ENCODE data around the gene CTCFL.
A peak's percentile ranks its signal among the peaks of the same experiment; 100 is the strongest.
"Not testable (repeated sequence)": the region's sequence is repeated elsewhere in the genome, so short reads cannot be mapped to it uniquely, and the experiment has no call there.

CTCFL gene

DNA sequence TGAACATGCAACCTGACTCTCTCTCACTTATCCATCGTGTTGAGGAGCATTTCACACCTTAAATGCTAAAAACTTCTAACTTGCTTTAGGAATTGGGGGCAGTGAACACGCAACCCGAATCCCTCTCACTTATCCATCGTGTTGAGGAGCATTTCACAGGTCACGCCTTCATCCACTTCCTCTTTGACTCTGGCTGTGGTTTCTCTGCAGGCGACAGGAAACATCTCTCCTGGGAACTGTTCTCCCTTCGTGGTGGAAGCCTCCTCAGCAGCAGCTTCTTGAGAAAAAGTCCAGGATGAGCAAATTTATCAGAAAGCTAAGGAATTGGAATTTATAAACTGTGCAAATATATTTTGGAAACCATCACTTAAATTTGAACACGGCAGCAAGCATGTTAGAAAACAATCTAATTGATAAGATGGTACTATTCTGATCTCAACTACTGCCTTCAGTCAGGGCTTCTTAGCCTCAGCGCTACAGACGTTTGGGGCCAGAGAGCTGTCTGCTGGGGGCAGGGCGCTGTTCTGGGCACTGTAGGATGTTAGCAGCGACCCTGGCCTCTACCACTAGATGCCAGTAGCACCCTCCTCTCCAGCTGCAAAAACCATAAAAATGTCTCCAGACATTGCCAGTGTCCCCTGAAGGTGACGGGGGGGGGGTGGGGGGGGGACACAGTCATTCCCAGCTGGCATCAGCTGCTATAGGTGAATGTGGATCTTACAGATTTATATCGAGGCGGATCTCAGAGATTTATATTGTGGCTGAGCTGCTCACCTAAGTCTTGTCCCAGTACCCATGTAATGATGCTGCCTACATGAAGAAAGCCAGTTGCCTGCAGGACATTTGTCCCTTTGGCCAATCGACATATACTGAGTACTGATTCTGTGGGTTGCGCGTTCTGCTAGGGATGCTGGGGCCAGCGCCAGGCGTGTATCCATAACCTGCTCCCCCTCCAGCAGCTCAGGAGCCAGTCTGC is 26.2 kb downstream of the CTCFL start:
- H3K4me3 ChIP-seq (ENCODE audit: low read depth, low read length) = no peak overlapping the region
- in situ Hi-C loops (cut with HindIII; ENCODE audit: low sequenced_read_pairs) = no loop called here
- DNase-seq (ENCODE audit: low read depth) = no peak
- TF ChIP-seq, protein P1, sequence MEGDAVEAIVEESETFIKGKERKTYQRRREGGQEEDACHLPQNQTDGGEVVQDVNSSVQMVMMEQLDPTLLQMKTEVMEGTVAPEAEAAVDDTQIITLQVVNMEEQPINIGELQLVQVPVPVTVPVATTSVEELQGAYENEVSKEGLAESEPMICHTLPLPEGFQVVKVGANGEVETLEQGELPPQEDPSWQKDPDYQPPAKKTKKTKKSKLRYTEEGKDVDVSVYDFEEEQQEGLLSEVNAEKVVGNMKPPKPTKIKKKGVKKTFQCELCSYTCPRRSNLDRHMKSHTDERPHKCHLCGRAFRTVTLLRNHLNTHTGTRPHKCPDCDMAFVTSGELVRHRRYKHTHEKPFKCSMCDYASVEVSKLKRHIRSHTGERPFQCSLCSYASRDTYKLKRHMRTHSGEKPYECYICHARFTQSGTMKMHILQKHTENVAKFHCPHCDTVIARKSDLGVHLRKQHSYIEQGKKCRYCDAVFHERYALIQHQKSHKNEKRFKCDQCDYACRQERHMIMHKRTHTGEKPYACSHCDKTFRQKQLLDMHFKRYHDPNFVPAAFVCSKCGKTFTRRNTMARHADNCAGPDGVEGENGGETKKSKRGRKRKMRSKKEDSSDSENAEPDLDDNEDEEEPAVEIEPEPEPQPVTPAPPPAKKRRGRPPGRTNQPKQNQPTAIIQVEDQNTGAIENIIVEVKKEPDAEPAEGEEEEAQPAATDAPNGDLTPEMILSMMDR (IDR thresholded peaks at IDR 0.05; ENCODE audit: low read depth, low read length, missing control alignments) = peak; percentile 45

DNA sequence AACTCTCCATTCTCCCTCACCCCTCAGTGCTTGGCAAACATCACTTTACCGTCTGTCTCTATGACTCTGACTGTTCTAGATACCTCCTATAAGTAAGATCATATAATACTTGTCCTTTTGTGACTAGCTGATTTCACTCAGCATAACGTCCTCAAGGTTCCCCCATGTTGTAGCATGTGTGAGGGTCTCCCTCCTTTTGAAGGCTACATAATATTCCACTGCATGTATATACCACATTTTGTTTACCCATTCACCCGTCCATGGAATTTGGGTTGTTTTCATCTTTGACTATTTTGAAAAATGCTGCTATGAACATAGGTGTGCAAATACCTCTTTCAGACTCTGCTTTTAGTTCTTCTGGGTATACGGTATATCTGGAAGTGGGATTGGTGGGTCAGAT is 28.3 kb downstream of the CTCFL start:
- in situ Hi-C loops (cut with HindIII; ENCODE audit: low sequenced_read_pairs) = no loop called here
- TF ChIP-seq, protein P1 (IDR thresholded peaks at IDR 0.05; ENCODE audit: low read depth, low read length, missing control alignments) = no peak
- DNase-seq (ENCODE audit: low read depth) = no peak
- H3K4me3 ChIP-seq (ENCODE audit: low read depth, low read length) = no peak overlapping the region

DNA sequence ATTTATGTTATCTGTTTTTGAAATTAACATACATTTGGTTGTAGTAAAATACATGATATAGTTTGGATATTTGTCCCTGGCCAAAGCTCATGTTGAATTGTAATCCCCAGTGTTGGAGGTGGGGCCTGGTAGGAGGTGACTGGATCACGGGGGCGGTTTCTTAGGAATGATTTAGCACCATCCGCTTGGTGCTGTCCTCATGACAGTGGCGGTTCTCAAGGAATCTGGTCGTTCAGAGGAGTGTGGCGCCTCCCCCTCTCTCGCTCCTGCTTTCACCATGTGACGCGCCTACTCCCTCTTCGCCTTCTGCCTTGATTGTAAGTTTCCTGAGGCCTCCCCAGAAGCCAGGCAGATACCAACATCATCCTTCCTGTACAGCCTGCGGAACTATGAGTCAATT is 29.0 kb downstream of the CTCFL start:
- DNase-seq (ENCODE audit: low read depth) = no peak
- TF ChIP-seq, protein P1 (IDR thresholded peaks at IDR 0.05; ENCODE audit: low read depth, low read length, missing control alignments) = no peak
- in situ Hi-C loops (cut with HindIII; ENCODE audit: low sequenced_read_pairs) = no loop called here
- no peak overlapping the region for H3K4me3 ChIP-seq (ENCODE audit: low read depth, low read length)

DNA sequence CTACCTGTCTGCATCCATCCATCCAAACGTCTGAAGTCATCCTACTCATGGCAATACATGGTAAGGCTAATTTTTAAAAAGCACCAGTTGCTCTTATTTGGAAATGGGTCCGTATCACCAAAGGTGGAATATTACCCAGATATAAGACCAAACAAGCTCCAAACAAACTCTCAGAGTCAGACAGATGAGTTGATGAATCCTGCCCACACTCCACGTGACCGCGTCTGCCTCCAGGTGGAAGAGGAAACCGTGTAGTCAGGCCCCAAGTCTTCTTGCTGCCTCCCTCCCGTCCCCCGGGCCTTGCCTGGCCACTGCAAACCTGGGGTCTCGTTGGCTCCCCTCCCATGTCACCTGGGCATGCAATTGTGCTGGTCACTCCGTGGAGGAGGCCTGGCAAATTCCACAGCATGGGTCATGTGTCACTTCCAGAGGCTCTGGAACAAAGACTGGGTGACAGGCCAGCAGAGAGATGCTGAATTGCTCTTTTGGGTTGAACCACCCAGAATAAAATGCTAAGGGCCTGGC is 31.8 kb downstream of the CTCFL start:
- no peak overlapping the region for H3K4me3 ChIP-seq (ENCODE audit: low read depth, low read length)
- in situ Hi-C loops (cut with HindIII; ENCODE audit: low sequenced_read_pairs) = loop anchor here (5.0 kb wide), 1 partner anchor 116 kb away; no protein-coding TSS in a partner anchor
- TF ChIP-seq, protein P1 (IDR thresholded peaks at IDR 0.05; ENCODE audit: low read depth, low read length, missing control alignments) = no peak
- DNase-seq (ENCODE audit: low read depth) = no peak

DNA sequence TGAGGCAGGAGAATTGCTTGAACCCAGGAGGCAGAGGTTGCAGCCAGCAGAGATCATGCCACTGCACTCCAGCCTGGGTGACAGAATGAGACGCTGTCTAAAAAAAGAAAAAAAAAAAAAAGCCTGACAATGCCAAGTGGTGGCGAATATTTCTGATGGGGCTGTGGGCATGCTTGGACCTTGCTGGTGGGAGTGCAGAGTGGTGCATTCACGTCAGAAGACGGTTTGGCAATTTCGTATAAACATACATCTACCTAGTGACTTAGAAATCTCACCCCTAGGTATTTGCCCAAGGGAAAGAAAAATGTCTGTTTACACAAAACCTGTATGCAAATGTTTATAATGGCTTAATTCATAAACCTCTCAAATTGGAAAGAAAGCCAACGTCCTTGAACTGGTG is 33.6 kb downstream of the CTCFL start:
- no peak overlapping the region for H3K4me3 ChIP-seq (ENCODE audit: low read depth, low read length)
- DNase-seq (ENCODE audit: low read depth) = no peak
- TF ChIP-seq, protein P1 (IDR thresholded peaks at IDR 0.05; ENCODE audit: low read depth, low read length, missing control alignments) = no peak
- in situ Hi-C loops (cut with HindIII; ENCODE audit: low sequenced_read_pairs) = loop anchor here (5.0 kb wide), 1 partner anchor 114 kb away; no protein-coding TSS in a partner anchor

DNA sequence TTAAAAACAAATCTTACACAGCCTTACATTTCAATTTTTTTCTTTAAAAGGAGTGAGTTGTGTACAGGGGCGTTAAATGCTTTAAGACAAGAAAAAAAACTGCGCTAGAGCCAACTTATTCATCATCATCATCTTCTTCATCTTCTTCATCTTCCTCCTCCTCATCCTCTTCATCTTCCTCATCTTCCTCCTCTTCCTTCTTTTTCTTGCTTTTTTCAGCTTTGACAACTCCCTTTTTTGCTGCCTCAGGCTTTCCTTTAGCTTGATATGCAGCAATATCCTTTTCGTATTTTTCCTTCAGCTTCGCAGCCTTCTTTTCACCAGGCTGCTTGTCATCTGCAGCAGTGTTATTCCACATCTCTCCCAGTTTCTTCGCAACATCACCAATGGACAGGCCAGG is 36.7 kb downstream of the CTCFL start:
- DNase-seq (ENCODE audit: low read depth); H3K4me3 ChIP-seq (ENCODE audit: low read depth, low read length); in situ Hi-C loops (cut with HindIII; ENCODE audit: low sequenced_read_pairs): not testable (repeated sequence)

DNA sequence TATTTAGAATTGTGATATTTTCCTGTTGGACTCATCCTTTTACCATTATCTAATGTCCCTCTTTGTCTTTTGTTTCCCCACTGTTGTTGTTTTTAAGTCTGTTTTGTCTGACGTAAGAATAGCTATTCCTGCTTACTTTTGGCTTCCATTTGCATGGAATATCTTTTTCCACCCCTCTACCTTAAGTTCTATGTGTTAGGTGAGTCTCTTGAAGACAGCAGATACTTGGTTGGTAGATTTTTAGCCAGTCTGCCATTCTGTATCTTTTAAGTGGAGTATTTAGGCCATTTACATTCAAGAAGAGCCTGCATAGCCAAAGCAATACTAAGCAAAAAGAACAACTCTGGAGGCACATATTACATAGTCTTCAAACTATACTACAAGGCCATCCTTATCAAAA is 39.2 kb downstream of the CTCFL start:
- DNase-seq (ENCODE audit: low read depth) = no peak
- no peak overlapping the region for H3K4me3 ChIP-seq (ENCODE audit: low read depth, low read length)
- TF ChIP-seq, protein P1 (IDR thresholded peaks at IDR 0.05; ENCODE audit: low read depth, low read length, missing control alignments) = no peak
- in situ Hi-C loops (cut with HindIII; ENCODE audit: low sequenced_read_pairs) = no loop called here

Data from astrocyte of the cerebellum (primary cell).